Stomach (tissue), 9 donors: ENCODE results near the gene CEACAM16. TPM values are rescaled to one million over a fixed set of nuclear protein-coding genes. Genes with fewer than 3 reads are reported as not detected.

Source experiments
- DNase-seq, 2 donors: peaks; one replicate each; pipeline versions ENCODE4 v3.0.0 to v3.0.0-alpha.2; 2013 to 2019
- H3K27ac ChIP-seq, 5 donors: fragments of 200-600 bp in 4 of 5; sonication (generic) in 4 of 5; one replicate each; pipeline ENCODE4 v1.5.1; 2013 to 2019; ENCODE audit warnings: mild to moderate bottlenecking in 1 of 5, moderate library complexity in 1 of 5
- H3K27me3 ChIP-seq, 3 donors: fragments of 200-600 bp; sonication (generic); one replicate each; pipeline ENCODE4 v1.5.1; 2017 to 2019; ENCODE audit warnings: mixed run types in 1 of 3
- H3K36me3 ChIP-seq, 4 donors: fragments of 200-600 bp; sonication (generic); 1 replicate in 3 of 4; 2 replicates in 1 of 4; pipeline ENCODE4 v1.5.1; 2016 to 2019
- H3K4me1 ChIP-seq, 4 donors: fragments of 200-600 bp; sonication (generic); one replicate each; pipeline ENCODE4 v1.5.1; 2016 to 2019
- H3K4me3 ChIP-seq, 4 donors: fragments of 200-600 bp; sonication (generic) in 3 of 4; one replicate each; pipeline ENCODE4 v1.5.1; 2016 to 2019; ENCODE audit warnings: mild to moderate bottlenecking in 1 of 4
- H3K9me3 ChIP-seq, 4 donors: fragments of 200-600 bp; sonication (generic); one replicate each; pipeline ENCODE4 v1.5.1; 2016 to 2019
- EP300 ChIP-seq: sonication (generic); formaldehyde crosslinking; IDR thresholded peaks from one replicate; pipeline ENCODE4 v1.6.1; 2017; ENCODE audit warnings: antibody characterized with exemption
- POLR2A ChIP-seq, 4 donors: fragments of 450-650 bp; IDR thresholded peaks; one replicate each; pipeline ENCODE4 v1.6.1; 2016; ENCODE audit warnings: antibody characterized with exemption in 4 of 4, control low read depth in 2 of 4, mild to moderate bottlenecking in 1 of 4, moderate library complexity in 1 of 4
- POLR2AphosphoS5 ChIP-seq, 3 donors: sonication (generic); formaldehyde crosslinking; IDR thresholded peaks; one replicate each; pipeline ENCODE4 v1.6.1; 2016; ENCODE audit warnings: antibody characterized with exemption in 3 of 3
- WGBS, 5 donors: extraction: QIAGEN DNeasy Blood & Tissue Kit in 3 of 5; methylation state at CpG; one replicate each; pipeline versions ENCODE4 v1.1.5 to v1.1.7; 2013 to 2018; 5-methylcytosine and 5-hydroxymethylcytosine counted together
- intact Hi-C: fragments of 100-400 bp; cut with DNase I; formaldehyde crosslinking; loops from one replicate; pipeline ENCODE4 v1.15.1; 2023; ENCODE audit warnings: low total_unique reads
- polyA plus RNA-seq, 3 donors: library from polyadenylated mRNA; stranded (reverse); fragments of 200-250 nt; gene quantifications; one replicate each; pipeline ENCODE4 v1.2.3, GENCODE V29; 2013
- total RNA-seq, 5 donors: library from RNA; depleted of rRNA; stranded (reverse); fragments of >200 nt; gene quantifications; one replicate each; pipeline versions ENCODE4 v1.1.0 to v1.2.3, GENCODE V29; 2014 to 2016
- TF ChIP-seq, protein P1 (sequence below), 7 experiments: fragments of 450-650 bp in 4 of 7; fragments of 200-600 bp in 3 of 7; sonication (generic) in 3 of 7; IDR thresholded peaks; one replicate each; pipeline ENCODE4 v1.5.1; 2016 to 2019; ENCODE audit warnings: antibody characterized with exemption in 7 of 7, control low read depth in 2 of 7, mild to moderate bottlenecking in 1 of 7
- donor health status: healthy with polysubstance abuse.
- donor health status: Bipolar disorder and iron deficiency.
- donor health status: healthy.

The CEACAM16 gene
- total and polyA plus RNA-seq, 8 donors = not detected

DNA sequence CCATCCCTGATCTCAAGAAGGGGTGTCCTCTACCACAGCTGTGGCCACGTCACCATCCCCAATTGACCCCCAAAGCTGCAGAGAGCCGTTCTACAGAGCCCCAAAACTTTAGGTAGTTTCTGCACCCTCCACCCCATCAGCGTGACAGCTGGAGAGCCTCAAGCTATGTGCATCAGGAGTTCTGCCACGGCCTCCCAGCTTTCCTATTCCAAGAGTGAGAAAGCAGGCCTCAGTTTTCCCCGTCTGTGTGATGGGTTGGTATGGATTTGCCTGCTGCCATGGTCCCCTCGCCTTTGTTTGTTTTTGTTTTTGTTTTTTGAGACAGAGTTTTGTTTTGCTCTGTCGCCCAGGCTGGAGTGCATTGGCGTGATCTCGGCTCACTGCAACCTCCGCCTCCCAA is 51.0 kb downstream of the CEACAM16 start:
- Histone ChIP-seq H3K4me3 (peak overlapping the region; percentile 56 to 78 (median 67)), H3K4me1 (peaks cover 73 to 86% (median 77%) of the 10 kb centered on the region in 4 donors), H3K9me3 (no peaks in the 10 kb centered on the region), H3K36me3 (peaks cover 5 to 33% (median 23%) of the 10 kb centered on the region in 4 donors), H3K27ac (peak overlapping the region; percentile 94 to 99 (median 98)), H3K27me3 (no peaks in the 10 kb centered on the region)
- TF ChIP-seq POLR2A (IDR thresholded peaks at IDR 0.05) (no peak), EP300 (no peak), POLR2AphosphoS5 (IDR thresholded peaks at IDR 0.05) (no peak)
- TF ChIP-seq, protein P1, sequence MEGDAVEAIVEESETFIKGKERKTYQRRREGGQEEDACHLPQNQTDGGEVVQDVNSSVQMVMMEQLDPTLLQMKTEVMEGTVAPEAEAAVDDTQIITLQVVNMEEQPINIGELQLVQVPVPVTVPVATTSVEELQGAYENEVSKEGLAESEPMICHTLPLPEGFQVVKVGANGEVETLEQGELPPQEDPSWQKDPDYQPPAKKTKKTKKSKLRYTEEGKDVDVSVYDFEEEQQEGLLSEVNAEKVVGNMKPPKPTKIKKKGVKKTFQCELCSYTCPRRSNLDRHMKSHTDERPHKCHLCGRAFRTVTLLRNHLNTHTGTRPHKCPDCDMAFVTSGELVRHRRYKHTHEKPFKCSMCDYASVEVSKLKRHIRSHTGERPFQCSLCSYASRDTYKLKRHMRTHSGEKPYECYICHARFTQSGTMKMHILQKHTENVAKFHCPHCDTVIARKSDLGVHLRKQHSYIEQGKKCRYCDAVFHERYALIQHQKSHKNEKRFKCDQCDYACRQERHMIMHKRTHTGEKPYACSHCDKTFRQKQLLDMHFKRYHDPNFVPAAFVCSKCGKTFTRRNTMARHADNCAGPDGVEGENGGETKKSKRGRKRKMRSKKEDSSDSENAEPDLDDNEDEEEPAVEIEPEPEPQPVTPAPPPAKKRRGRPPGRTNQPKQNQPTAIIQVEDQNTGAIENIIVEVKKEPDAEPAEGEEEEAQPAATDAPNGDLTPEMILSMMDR (IDR thresholded peaks at IDR 0.05) = no peak
- no peak for DNase-seq
- 48 to 63% (median 50%) methylated on average over 10 of the region's 10 CpGs for WGBS, 5 donors
- intact Hi-C loops = no loop called here

DNA sequence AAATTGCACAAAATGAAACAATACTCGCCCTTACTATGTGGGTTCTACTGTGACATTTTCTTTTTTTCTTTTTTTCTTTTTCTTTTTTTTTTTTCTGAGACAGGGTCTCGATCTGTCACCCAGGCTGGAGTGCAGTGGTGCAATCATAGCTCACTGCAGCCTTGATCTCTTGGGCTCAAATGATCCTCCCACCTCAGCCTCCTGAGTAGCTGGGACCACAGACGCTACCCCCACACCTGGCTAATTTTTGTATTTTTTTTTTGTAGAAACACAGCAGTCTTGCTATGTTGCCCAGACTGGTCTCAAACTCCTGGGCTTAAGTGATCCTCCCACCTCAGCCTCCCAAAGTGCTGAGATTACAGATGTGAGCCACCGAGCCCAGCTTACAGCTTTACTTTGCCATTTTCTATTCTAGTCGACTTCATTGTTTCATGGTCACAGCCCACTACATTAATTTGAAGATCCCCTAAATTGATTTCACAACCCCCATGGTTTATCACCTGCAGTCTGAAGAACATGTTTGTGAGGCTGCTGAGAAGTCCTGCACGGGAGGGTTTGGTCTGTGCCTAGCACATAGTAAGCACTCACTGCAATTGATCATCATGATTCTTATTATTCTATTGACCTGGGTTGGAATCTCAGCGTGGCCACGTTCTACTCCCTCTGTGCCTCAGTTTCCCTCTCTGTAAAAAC is 53.3 kb downstream of the CEACAM16 start:
- H3K4me3 ChIP-seq = peak overlapping the region in 2 of 4 donors; percentile 56 to 75
- no peak for DNase-seq
- TF ChIP-seq, protein P1 (IDR thresholded peaks at IDR 0.05) = no peak
- TF ChIP-seq EP300 (no peak), POLR2AphosphoS5 (IDR thresholded peaks at IDR 0.05) (no peak), POLR2A (IDR thresholded peaks at IDR 0.05) (no peak)

DNA sequence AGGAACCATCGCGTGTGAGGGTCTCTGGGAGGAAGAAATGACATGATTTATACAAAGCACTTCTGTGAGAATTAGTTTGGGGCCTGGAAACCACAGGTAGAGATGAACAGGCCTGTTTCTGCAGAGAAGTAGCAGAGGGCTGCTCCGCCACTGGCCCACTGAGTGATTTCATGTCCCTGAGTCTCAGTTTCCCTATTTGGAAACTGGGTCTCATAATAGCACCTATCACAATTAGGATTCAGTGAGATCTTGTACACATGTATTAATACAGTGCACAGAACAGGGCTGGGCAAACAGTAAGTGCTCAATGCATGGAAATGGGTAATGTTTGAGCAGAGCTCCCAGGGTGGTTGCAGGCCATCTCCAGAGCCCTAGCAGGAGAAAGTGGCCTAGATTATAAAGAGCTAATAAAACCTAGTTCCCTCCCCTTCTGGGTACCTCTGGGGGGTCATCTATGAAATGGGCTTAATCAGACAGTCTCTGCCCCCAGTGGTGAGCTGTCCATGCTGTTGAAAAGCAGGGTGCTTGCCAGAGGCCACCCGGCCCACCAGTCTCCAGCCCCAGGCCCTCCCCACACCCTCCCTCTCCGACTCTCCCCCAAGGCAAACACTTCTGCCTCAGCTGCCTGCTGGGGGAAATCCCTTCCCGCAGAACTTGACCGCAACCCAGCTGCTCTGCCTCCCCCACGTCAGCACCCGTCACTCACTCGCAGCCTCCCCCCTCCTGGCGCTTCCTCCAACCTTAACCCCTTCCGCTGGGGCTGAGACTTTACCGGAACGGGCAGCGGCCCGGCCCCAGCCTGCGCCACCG is 54.1 kb downstream of the CEACAM16 start:
- Histone ChIP-seq H3K36me3 (peaks cover 12 to 62% (median 44%) of the 10 kb centered on the region in 4 donors), H3K9me3 (no peaks in the 10 kb centered on the region), H3K4me1 (peaks cover 78 to 91% (median 81%) of the 10 kb centered on the region in 4 donors), H3K27ac (peak overlapping the region; percentile 94 to 99 (median 95)), H3K27me3 (no peaks in the 10 kb centered on the region), H3K4me3 (peak overlapping the region; percentile 39 to 75 (median 52))
- DNase-seq = peak; percentile 95 to 97
- no peak for TF ChIP-seq POLR2A (IDR thresholded peaks at IDR 0.05)
- TF ChIP-seq POLR2AphosphoS5 (IDR thresholded peaks at IDR 0.05) = peak; percentile 16 to 95 (median 94)
- peak; percentile 80 for TF ChIP-seq EP300
- TF ChIP-seq, protein P1 (IDR thresholded peaks at IDR 0.05) = peak in 1 of 7 experiments; percentile 7
- WGBS, 5 donors = 10 to 15% (median 11%) methylated on average over 12 to 18 of the region's 18 CpGs
- intact Hi-C loops = no loop called here

More for the DNA sequence above, 53.3 kb downstream of the CEACAM16 start:
- H3K27me3 ChIP-seq = no peaks in the 10 kb centered on the region
- no peaks in the 10 kb centered on the region for H3K9me3 ChIP-seq
- 49 to 60% (median 51%) methylated on average over 8 of the region's 8 CpGs for WGBS, 5 donors
- H3K36me3 ChIP-seq = peaks cover 9 to 54% (median 37%) of the 10 kb centered on the region in 4 donors
- intact Hi-C loops = no loop called here
- H3K4me1 ChIP-seq = peaks cover 73 to 91% (median 79%) of the 10 kb centered on the region in 4 donors
- H3K27ac ChIP-seq = peak overlapping the region; percentile 94 to 99 (median 95)

DNA sequence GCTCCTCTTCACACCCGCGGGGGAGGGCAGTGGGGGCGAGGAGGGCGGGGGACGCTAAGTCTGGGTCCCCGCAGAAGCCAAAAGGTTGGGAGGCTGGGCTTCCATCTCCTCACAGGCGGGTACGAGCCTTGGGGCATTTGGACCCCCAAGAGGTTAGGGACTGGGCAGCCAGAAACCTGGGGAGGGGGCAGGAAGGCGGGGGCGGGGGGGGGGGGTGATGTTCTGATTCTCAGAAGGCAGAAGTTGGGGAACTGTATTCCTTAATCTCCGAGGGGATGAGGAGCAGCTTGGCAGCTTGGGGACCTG is 54.6 kb downstream of the CEACAM16 start:
- H3K4me3 ChIP-seq = peak overlapping the region; percentile 39 to 75 (median 52)
- peaks cover 82 to 94% (median 86%) of the 10 kb centered on the region in 4 donors for H3K4me1 ChIP-seq
- 0 to 1% (median 1%) methylated on average over 5 to 11 of the region's 11 CpGs for WGBS, 5 donors
- peak overlapping the region; percentile 94 to 99 (median 95) for H3K27ac ChIP-seq
- TF ChIP-seq POLR2A (IDR thresholded peaks at IDR 0.05) (no peak), POLR2AphosphoS5 (IDR thresholded peaks at IDR 0.05) (no peak), EP300 (no peak)
- TF ChIP-seq, protein P1 (IDR thresholded peaks at IDR 0.05) = no peak
- H3K36me3 ChIP-seq = peaks cover 12 to 67% (median 50%) of the 10 kb centered on the region in 4 donors
- H3K27me3 ChIP-seq = no peaks in the 10 kb centered on the region
- intact Hi-C loops = no loop called here
- no peak for DNase-seq
- no peaks in the 10 kb centered on the region for H3K9me3 ChIP-seq
